Measurements from ENCODE around the gene PPP1R1C.
"Not testable (repeated sequence)": the region's sequence is repeated elsewhere in the genome, so short reads cannot be mapped to it uniquely, and the experiment has no call there.

PPP1R1C gene

DNA sequence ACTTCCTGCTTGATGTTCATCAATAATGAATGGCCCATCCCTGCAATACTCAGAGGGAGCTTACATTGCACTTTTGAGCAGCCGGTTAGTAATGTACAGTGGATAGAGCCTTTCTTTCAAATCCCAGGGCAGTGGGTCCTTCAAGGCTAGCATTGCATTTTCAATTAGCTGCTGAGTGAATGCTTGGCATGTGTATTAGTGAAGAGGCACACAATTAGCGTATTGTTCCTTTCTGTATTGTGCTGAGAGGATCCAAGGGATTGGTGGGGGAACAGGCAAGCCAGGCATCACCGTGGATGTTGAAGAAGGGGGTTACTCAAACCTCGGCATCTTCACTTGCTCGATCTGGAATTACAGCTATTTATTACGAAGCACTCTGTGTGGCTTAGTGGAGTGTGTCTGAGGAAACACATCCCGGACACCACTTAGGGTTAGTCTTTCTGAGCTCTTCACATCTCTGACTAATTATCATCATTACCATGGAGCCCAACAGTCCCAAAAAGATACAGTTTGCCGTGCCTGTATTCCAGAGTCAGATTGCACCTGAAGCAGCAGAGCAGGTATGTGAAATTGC, at the start of gene PPP1R1C:
Gene PPP1R1C, plus strand, starts transcription at position 222 of the 574 bp plus-strand sequence. Its CDS starts 258 bp downstream, at position 480.
- no peak for FAIRE-seq
- DNase-seq (ENCODE audit: extremely low spot score, insufficient read length, low read depth) = no peak

DNA sequence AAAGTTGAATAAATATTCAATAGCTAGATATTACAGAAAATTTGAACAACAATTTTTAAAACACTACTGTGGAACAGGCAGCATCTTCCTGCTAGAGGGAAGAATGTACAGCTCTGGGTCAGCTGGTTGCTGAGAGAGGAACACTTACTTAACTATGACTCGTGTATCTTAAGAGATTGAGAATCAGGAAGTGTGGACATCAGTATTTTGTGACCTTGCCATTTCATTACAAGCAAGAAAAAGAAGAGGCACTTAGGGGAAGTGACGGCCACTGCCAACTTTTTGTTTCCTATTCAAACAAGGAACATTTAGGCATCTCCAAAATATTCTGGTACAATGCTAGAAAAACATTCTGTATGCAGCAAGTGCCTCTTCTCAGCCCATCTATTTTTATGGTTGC, 48.2 kb upstream of the PPP1R1C start:
- DNase-seq (ENCODE audit: extremely low spot score, insufficient read length, low read depth) (no peak), FAIRE-seq (no peak)

DNA sequence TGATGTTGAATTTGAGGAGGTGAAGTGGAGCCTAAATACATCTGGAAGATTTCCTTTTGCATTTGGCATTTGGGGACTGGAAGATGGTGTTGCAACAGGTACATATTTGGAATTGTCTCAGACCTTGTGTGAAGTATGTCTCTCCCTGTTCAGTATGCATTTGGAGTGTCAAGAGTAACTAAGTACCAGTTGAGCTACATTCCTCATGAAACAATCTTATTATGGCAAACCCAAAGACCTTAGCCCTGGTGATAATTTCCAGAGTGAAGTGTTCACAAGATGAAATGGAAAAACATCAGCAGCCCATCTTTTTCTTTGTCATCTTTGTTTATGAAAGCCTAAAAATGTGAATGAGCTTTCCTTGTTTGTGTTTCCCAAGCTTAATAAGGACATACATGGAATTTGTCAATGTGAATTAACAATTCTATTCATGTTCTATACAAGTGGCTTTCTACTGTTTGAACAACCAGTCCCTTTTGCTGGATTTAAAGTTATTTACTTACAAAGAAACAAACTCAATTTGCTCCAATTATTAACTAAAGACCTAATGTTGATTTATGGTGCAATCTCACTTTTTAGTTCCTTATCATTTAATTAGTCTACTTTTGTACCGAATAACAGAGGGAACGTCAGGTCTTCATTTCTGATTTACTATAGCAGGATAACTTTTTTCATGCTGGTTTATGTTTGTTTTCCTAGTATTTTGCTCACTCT, 42.1 kb upstream of the PPP1R1C start:
- FAIRE-seq (peak; percentile 26), DNase-seq (ENCODE audit: extremely low spot score, insufficient read length, low read depth) (no peak)

DNA sequence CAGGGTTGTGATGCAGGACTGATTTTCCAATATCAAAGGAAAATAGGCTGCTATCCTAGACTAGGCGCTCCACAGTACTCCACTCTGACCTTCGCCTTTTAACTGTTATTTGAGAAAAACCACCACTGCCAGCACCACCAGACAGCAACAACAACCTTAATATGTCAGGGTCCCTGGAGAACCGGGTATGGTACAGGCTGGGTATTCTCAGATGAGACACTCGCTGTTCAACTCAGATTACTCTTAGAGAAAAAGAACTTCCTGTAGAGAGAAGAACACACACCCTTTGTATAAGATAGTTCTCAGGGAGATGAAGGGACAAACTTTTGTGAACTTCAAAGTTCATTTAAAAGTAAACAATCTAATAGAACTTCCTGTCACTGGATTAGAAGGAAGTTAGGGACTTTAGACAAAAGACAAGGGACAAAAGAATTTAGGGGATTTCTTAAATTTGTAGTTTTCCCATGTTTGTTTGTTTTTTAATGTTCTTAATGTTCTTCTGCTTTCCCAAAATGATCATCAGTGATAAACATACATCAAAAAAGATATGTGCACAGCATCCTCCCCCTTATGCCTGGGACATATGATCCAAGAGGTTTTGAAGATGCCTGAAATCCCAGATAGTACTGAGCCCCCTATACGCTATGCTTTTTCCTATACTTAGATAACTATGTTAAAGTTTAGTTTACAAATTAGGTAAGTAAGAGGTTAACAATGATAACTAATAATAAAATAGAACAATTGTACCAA, 41.3 kb upstream of the PPP1R1C start:
- DNase-seq (ENCODE audit: extremely low spot score, insufficient read length, low read depth) = no peak
- no peak for FAIRE-seq

DNA sequence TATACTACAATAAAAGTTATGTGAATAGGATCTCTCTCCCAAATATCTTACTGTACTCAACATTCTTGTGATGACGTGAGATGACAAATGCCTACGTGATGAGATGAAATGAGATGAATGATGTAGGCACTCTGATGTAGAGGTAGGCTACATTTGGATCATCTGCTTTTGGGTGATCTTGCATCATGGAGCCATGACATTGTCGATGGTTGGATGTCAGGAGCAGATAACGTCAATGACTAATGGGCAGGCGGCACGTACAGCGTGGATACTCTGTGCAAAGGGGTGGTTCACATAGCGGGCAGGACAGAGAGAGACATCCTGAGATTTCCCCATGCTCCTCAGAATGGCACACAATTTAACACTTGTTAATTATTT, 40.8 kb upstream of the PPP1R1C start:
- DNase-seq (ENCODE audit: extremely low spot score, insufficient read length, low read depth) (no peak), FAIRE-seq (no peak)

- no peak for FAIRE-seq
- DNase-seq (ENCODE audit: extremely low spot score, insufficient read length, low read depth) = no peak
Measured at GRCh38 chr2:181946444-181947127, 39.1 kb upstream of the PPP1R1C start.

GRCh38 chr2:181947273-181947672, 38.4 kb upstream of the PPP1R1C start:
- no peak for FAIRE-seq
- no peak for DNase-seq (ENCODE audit: extremely low spot score, insufficient read length, low read depth)

- DNase-seq (ENCODE audit: extremely low spot score, insufficient read length, low read depth) (no peak), FAIRE-seq (no peak)
Measured at GRCh38 chr2:181948227-181948626, 37.4 kb upstream of the PPP1R1C start.

DNA sequence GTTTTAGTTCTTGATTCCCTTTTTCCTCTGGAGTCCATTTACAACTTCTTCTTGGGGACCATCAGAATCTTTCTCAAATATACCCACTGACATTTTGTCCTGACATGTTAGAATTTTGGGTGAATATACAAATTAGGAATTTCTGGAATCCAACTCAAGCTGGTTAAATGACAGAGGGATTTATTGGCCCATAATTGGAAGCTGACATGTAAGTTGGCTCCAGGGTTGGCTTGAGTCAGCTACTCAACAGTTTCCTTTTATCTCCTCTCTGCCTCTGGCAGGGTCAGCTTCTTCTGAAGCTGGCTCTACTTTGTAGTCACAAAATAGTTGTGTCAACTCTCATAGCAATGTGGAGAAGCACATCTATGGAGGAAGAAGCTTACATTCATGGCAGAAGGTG, 36.6 kb upstream of the PPP1R1C start:
- FAIRE-seq = no peak
- DNase-seq (ENCODE audit: extremely low spot score, insufficient read length, low read depth) = no peak

GRCh38 chr2:181952404-181953226, 33.0 kb upstream of the PPP1R1C start:
- no peak for DNase-seq (ENCODE audit: extremely low spot score, insufficient read length, low read depth)
- no peak for FAIRE-seq

- FAIRE-seq (peak; percentile 74), DNase-seq (ENCODE audit: extremely low spot score, insufficient read length, low read depth) (peak; percentile 33)
Measured at GRCh38 chr2:181953881-181954537, 31.6 kb upstream of the PPP1R1C start.

DNA sequence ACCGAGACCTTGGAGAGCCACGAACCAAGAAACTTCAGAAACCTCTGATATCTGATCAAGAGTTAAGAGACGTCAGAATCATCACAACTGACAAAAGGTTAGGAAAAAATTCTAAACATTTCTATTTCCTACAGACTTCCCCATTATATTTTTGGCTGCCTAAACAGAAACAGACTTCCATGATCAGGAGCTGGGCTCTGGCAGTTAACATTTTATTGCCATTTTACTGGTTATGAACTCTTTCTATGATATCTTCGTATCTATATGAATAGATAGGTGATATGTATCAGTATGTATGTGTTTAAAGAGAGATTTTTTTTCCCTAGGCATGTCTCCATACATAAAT, 31.1 kb upstream of the PPP1R1C start:
- DNase-seq (ENCODE audit: extremely low spot score, insufficient read length, low read depth) = no peak
- FAIRE-seq = no peak

DNA sequence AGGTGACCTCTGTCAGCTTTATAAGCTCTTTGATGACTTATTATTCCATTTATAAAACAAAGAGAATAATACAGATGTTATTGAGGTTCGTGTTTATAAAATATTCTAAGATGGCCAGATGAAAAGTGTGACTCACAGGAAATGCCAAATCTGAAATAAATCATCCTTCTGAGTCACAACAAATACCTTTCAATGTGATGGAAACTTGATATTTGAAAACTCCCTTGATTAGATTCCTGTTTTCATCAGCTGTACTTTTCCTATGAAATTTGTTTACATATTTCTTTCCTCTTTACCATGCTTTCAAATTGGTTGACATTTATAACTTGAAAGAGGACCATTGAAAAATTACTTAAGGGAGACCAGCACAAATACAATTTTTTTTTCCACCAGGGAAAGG, 30.6 kb upstream of the PPP1R1C start:
- DNase-seq (ENCODE audit: extremely low spot score, insufficient read length, low read depth) = no peak
- FAIRE-seq = no peak

DNA sequence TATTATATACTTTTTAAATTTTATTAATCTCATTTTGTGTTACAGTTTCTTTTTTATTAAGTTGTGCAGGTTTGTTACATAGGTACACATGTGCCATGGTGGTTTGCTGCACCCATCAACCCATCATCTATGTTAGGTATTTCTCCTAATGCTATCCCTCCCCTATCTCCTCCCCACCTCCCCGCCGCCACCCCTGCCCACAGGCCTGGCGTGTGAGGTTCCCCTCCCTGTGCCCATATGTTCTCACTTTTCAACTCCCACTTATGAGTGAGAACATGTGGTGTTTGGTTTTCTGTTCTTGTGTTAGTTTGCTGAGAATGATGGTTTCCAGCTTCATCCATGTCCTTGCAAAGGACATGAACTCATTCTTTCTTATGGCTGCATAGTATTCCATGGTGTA, 29.8 kb upstream of the PPP1R1C start:
- not testable (repeated sequence) for DNase-seq (ENCODE audit: extremely low spot score, insufficient read length, low read depth); FAIRE-seq

DNA sequence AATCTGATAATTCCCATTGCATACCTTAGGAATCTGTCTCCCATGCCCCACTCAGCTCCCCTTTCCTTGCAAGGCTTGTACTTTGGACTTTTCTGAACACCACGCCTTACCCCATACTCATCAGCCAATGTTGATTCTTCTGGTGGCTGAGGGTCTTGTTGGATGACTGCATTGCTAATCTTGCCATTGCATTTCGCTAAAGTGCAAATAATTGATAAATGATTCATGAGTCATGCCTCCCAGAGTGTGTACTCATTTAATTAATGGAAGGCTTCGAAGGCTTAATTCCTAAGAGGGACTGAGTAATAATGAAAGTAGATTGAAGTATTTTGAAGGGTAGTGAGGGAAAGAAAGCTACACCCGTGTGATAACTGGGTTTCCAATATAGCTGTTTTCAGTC, 28.0 kb upstream of the PPP1R1C start:
- DNase-seq (ENCODE audit: extremely low spot score, insufficient read length, low read depth) = no peak
- no peak for FAIRE-seq

- DNase-seq (ENCODE audit: extremely low spot score, insufficient read length, low read depth) (no peak), FAIRE-seq (no peak)
Measured at GRCh38 chr2:181958726-181959125, 26.9 kb upstream of the PPP1R1C start.

DNA sequence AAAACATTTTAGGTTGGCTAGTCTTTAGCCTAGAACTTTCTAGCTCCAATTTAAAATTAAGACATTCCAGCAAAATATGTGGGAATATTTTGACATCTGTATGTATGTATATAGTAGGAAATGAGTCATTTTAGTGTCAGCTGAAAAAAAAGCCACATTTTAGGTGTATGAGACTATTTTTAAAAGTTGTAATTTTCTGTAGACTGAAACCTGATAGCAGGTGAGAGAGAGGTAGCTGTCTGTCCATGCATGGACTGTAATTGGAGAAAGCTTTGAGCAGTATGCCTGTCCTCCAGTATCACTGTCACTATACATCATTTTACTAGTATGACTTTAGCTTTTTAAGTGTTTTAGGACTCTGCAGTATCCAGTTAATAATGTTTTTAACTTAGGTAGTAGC, 26.1 kb upstream of the PPP1R1C start:
- FAIRE-seq (no peak), DNase-seq (ENCODE audit: extremely low spot score, insufficient read length, low read depth) (no peak)

- not testable (repeated sequence) for FAIRE-seq; DNase-seq (ENCODE audit: extremely low spot score, insufficient read length, low read depth)
Measured at GRCh38 chr2:181961167-181961566, 24.5 kb upstream of the PPP1R1C start.

GRCh38 chr2:181962142-181962541, 23.5 kb upstream of the PPP1R1C start:
- FAIRE-seq = no peak

More at GRCh38 chr2:181962142-181962541, 23.5 kb upstream of the PPP1R1C start:
- no peak for DNase-seq (ENCODE audit: extremely low spot score, insufficient read length, low read depth)

Data from GM18507 (cell line).